Esophagus muscularis mucosa (tissue), 4 donors: ENCODE measurements around the gene EEPD1. TPM values are rescaled to one million over a fixed set of nuclear protein-coding genes. Genes with fewer than 3 reads are reported as not detected.

ENCODE experiments used
- DNase-seq: peaks from one replicate; pipeline ENCODE4 v3.0.0-alpha.2; 2017; ENCODE audit errors: extremely low spot score
- H3K27ac ChIP-seq, 4 donors: fragments of 200-600 bp; sonication (generic); replicated peaks in 1 of 4; 1 replicate in 3 of 4; 2 replicates in 1 of 4; pipeline ENCODE4 v1.5.1; 2016 to 2019; ENCODE audit warnings: mild to moderate bottlenecking in 1 of 4
- H3K27me3 ChIP-seq, 4 donors: fragments of 200-600 bp; sonication (generic); one replicate each; pipeline versions ENCODE4 v1.5.1 to v1.6.0; 2016 to 2019
- H3K36me3 ChIP-seq, 4 donors: fragments of 200-600 bp; sonication (generic); one replicate each; pipeline ENCODE4 v1.5.1; 2016 to 2019
- H3K4me1 ChIP-seq, 4 donors: fragments of 200-600 bp; sonication (generic); one replicate each; pipeline ENCODE4 v1.5.1; 2016 to 2019
- H3K4me3 ChIP-seq, 4 donors: fragments of 200-600 bp; sonication (generic); 1 replicate in 2 of 4; 2 replicates in 2 of 4; pipeline ENCODE4 v1.5.1; 2016 to 2019; ENCODE audit warnings: mild to moderate bottlenecking in 4 of 4, moderate library complexity in 1 of 4
- H3K9me3 ChIP-seq, 4 donors: fragments of 200-600 bp; sonication (generic); 1 replicate in 3 of 4; 2 replicates in 1 of 4; pipeline ENCODE4 v1.5.1; 2016 to 2019
- EP300 ChIP-seq: sonication (generic); formaldehyde crosslinking; IDR thresholded peaks from one replicate; pipeline ENCODE4 v1.6.1; 2017; ENCODE audit warnings: antibody characterized with exemption
- POLR2A ChIP-seq: fragments of 450-650 bp; IDR thresholded peaks from one replicate; pipeline ENCODE4 v1.6.1; 2017; ENCODE audit warnings: antibody characterized with exemption, moderate library complexity, mild to moderate bottlenecking, low read depth
- POLR2AphosphoS5 ChIP-seq, 2 donors: sonication (generic); formaldehyde crosslinking; IDR thresholded peaks; one replicate each; pipeline ENCODE4 v1.6.1; 2017; ENCODE audit warnings: antibody characterized with exemption in 2 of 2
- WGBS: methylation state at CpG from one replicate; pipeline ENCODE4 v1.1.5; 2018; 5-methylcytosine and 5-hydroxymethylcytosine counted together
- intact Hi-C: fragments of 100-400 bp; cut with DNase I; formaldehyde crosslinking; loops from one replicate; pipeline ENCODE4 v1.15.1; 2023
- total RNA-seq, 4 donors: library from RNA; depleted of rRNA; stranded (reverse); fragments of >200 nt; gene quantifications; one replicate each; pipeline versions ENCODE4 v1.1.0 to v1.2.1, GENCODE V29; 2016
- TF ChIP-seq, protein P1 (sequence below), 3 experiments: fragments of 200-600 bp in 2 of 3; fragments of 450-650 bp in 1 of 3; sonication (generic) in 2 of 3; IDR thresholded peaks; one replicate each; pipeline ENCODE4 v1.5.1; 2017 to 2019; ENCODE audit warnings: antibody characterized with exemption in 3 of 3, mild to moderate bottlenecking in 2 of 3, moderate library complexity in 1 of 3

The EEPD1 gene
- total RNA-seq, 4 donors from 2014 or later = 18.7 to 27.9 (median 26.6) TPM

DNA sequence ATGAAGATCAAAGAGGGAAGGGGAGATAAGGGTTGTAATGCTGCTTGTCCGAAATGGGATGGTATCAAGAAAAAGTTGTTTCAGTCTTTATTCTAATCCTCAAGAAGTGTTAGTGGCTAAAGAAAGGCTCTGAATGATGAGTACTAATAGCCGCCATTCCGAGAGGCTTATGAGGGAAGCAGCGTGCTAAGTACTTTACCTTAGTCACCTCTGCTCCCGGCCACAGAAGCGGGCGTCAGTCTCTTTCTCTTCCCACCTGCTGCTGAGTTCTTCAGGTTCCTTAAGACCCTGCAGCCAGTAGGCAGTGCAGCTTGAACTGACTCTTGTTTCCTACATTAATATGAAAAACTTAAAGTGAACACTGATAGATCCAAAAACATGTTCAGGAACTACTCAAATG lies 73.1 kb downstream of the EEPD1 start:
- H3K9me3 ChIP-seq = no peaks in the 10 kb centered on the region
- H3K4me3 ChIP-seq = no peak overlapping the region
- no peaks in the 10 kb centered on the region for H3K36me3 ChIP-seq
- no peak for TF ChIP-seq EP300
- TF ChIP-seq POLR2A = no peak
- TF ChIP-seq POLR2AphosphoS5 (IDR thresholded peaks at IDR 0.05) = no peak
- TF ChIP-seq, protein P1, sequence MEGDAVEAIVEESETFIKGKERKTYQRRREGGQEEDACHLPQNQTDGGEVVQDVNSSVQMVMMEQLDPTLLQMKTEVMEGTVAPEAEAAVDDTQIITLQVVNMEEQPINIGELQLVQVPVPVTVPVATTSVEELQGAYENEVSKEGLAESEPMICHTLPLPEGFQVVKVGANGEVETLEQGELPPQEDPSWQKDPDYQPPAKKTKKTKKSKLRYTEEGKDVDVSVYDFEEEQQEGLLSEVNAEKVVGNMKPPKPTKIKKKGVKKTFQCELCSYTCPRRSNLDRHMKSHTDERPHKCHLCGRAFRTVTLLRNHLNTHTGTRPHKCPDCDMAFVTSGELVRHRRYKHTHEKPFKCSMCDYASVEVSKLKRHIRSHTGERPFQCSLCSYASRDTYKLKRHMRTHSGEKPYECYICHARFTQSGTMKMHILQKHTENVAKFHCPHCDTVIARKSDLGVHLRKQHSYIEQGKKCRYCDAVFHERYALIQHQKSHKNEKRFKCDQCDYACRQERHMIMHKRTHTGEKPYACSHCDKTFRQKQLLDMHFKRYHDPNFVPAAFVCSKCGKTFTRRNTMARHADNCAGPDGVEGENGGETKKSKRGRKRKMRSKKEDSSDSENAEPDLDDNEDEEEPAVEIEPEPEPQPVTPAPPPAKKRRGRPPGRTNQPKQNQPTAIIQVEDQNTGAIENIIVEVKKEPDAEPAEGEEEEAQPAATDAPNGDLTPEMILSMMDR (IDR thresholded peaks at IDR 0.05) = no peak
- WGBS = 78% methylated on average over 7 of the region's 7 CpGs
- peaks cover 10 to 25% (median 13%) of the 10 kb centered on the region in 4 donors for H3K4me1 ChIP-seq
- no peaks in the 10 kb centered on the region for H3K27me3 ChIP-seq
- H3K27ac ChIP-seq = no peak overlapping the region
- DNase-seq = no peak
- intact Hi-C loops = no loop called here

DNA sequence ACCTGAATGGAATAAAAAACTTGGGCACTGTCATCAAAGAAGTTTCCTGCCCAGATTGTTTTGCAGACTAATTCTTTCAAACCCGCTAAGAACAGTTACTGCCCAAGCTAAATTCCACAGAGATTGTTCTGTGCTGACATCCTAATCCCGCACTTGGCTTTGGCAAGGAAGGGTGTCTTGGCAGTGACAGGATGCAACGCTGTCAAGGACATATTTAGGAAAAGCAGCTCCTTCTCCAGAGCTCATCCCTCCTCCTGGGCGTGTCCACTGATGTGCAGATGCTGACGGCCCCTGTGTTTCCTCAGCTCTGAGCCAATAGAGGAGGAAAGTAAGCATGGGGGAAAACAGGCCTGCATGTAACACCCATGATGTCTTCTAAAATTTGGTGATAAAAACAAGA lies 74.2 kb downstream of the EEPD1 start:
- H3K4me1 ChIP-seq = peaks cover 15 to 34% (median 18%) of the 10 kb centered on the region in 4 donors
- TF ChIP-seq EP300 (peak; percentile 64), POLR2AphosphoS5 (IDR thresholded peaks at IDR 0.05) (peak; percentile 87 to 91), POLR2A (no peak)
- TF ChIP-seq, protein P1 (IDR thresholded peaks at IDR 0.05) = peak in 1 of 3 experiments; percentile 5
- 26% methylated on average over 5 of the region's 5 CpGs for WGBS
- intact Hi-C loops = no loop called here
- H3K27ac ChIP-seq = no peak overlapping the region
- no peak for DNase-seq
- no peak overlapping the region for H3K4me3 ChIP-seq
- no peaks in the 10 kb centered on the region for H3K27me3 ChIP-seq
- no peaks in the 10 kb centered on the region for H3K36me3 ChIP-seq
- no peaks in the 10 kb centered on the region for H3K9me3 ChIP-seq

DNA sequence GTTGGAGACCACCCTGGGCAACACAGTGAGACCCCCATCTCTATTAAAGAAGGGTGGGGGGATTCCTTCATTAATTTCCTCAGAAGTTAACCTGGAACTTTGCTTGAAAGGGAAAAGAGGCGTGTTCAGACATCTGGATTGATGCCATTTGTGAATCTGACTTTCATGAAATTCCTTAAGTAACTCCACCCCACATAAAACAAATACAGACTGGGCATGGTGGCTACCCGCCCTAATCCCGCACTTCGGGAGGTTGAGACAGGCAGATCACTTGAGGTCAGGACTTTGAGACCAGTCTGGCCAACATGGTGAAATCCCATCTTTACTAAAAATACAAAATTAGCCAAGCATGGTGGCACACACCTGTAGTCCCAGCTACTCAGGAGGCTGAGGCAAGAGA lies 75.0 kb downstream of the EEPD1 start:
- 66% methylated on average over 4 of the region's 4 CpGs for WGBS
- Histone ChIP-seq H3K36me3 (no peaks in the 10 kb centered on the region), H3K9me3 (no peaks in the 10 kb centered on the region), H3K27me3 (no peaks in the 10 kb centered on the region), H3K4me1 (peaks cover 24 to 35% (median 26%) of the 10 kb centered on the region in 4 donors), H3K27ac (no peak overlapping the region), H3K4me3 (no peak overlapping the region)
- DNase-seq = no peak
- TF ChIP-seq, protein P1 (IDR thresholded peaks at IDR 0.05) = no peak
- TF ChIP-seq POLR2A = no peak
- TF ChIP-seq POLR2AphosphoS5 (IDR thresholded peaks at IDR 0.05) = no peak
- TF ChIP-seq EP300 = no peak
- intact Hi-C loops = no loop called here

DNA sequence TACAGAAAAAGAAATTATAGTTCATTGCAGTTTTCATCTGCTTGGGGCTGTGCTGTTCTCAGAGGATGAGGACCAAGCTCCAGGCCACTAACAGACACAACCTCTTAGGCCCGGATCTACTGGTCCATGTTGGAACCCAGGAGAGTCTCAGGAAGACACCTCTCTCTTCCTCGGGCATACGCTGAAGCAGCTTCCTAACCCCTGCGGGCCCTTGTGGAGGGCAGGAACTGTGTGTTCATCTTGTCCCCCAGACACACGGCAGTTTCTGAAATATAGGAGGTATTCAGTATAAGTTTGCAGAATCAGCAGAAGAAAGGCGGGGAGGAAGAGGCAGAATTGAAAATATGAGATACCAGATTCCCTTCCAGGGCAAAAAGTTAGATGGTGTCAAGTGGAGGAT lies 78.4 kb downstream of the EEPD1 start:
- no peak for DNase-seq
- Histone ChIP-seq H3K9me3 (no peaks in the 10 kb centered on the region), H3K4me1 (peaks cover 24 to 36% (median 32%) of the 10 kb centered on the region in 4 donors), H3K27me3 (no peaks in the 10 kb centered on the region), H3K27ac (peak overlapping the region in 2 of 4 donors; percentile 36 to 60), H3K36me3 (no peaks in the 10 kb centered on the region), H3K4me3 (no peak overlapping the region)
- intact Hi-C loops = no loop called here
- TF ChIP-seq POLR2A (no peak), POLR2AphosphoS5 (IDR thresholded peaks at IDR 0.05) (no peak), EP300 (no peak)
- TF ChIP-seq, protein P1 (IDR thresholded peaks at IDR 0.05) = no peak
- WGBS = 91% methylated on average over 6 of the region's 6 CpGs

DNA sequence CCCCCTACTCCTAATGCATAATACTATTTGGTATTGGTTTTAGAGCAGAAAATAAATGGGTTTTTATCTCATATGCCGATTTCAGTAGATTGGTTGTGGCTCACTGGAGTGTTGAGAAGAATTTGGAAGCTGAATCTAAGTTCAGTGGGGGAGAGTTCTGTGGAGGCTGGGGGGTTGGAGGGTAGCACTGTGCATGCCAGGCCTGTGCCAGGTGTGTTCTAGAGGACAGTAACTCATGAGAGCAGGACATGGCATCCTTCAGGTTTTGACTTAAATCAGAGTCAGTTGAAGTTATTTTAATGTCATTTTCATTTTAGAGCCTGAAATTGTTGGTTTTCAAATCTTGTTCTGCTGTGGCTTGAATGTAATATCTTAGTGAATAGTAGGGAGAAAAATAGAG lies 79.5 kb downstream of the EEPD1 start:
- no peaks in the 10 kb centered on the region for H3K36me3 ChIP-seq
- H3K4me3 ChIP-seq = no peak overlapping the region
- no peaks in the 10 kb centered on the region for H3K27me3 ChIP-seq
- H3K9me3 ChIP-seq = no peaks in the 10 kb centered on the region
- 100% methylated on average over 1 of the region's 1 CpG for WGBS
- DNase-seq = no peak
- H3K27ac ChIP-seq = peak overlapping the region in 2 of 4 donors; percentile 51 to 60
- peaks cover 16 to 36% (median 32%) of the 10 kb centered on the region in 4 donors for H3K4me1 ChIP-seq
- TF ChIP-seq POLR2AphosphoS5 (IDR thresholded peaks at IDR 0.05) (no peak), EP300 (no peak), POLR2A (no peak)
- TF ChIP-seq, protein P1 (IDR thresholded peaks at IDR 0.05) = no peak
- intact Hi-C loops = no loop called here
